ENCODE measurements around the gene OR51F2.
"Not testable (repeated sequence)": the region's sequence is repeated elsewhere in the genome, so short reads cannot be mapped to it uniquely, and the experiment has no call there.

The OR51F2 gene

GRCh38 chr11:4848908-4849532, 27.9 kb downstream of the OR51F2 start, which contains the start of gene OR51S1:
TSS of gene OR51S1 (minus strand) at chr11:4849208. CDS start at chr11:4849208, 0 bp downstream.
- DNase-seq (ENCODE audit: low read depth): no peak
- H3K4me3 ChIP-seq (ENCODE audit: control insufficient read depth, low read depth, low read length): no peak within 1 kb of the TSS
- no peak for TF ChIP-seq CTCF (IDR thresholded peaks at IDR 0.05; ENCODE audit: control insufficient read depth, insufficient read depth, low read depth, low read length, missing control alignments)

GRCh38 chr11:4851033-4851432, 29.9 kb downstream of the OR51F2 start:
- H3K4me3 ChIP-seq (ENCODE audit: control insufficient read depth, low read depth, low read length): no peak overlapping the region
- DNase-seq (ENCODE audit: low read depth): no peak
- no peak for TF ChIP-seq CTCF (IDR thresholded peaks at IDR 0.05; ENCODE audit: control insufficient read depth, insufficient read depth, low read depth, low read length, missing control alignments)

GRCh38 chr11:4854286-4854685, 33.2 kb downstream of the OR51F2 start:
- DNase-seq (ENCODE audit: low read depth); H3K4me3 ChIP-seq (ENCODE audit: control insufficient read depth, low read depth, low read length): not testable (repeated sequence)

- no peak for TF ChIP-seq CTCF (IDR thresholded peaks at IDR 0.05; ENCODE audit: control insufficient read depth, insufficient read depth, low read depth, low read length, missing control alignments)
- DNase-seq (ENCODE audit: low read depth): no peak
- H3K4me3 ChIP-seq (ENCODE audit: control insufficient read depth, low read depth, low read length): no peak overlapping the region
These were observed 41.5 kb downstream of the OR51F2 start for GRCh38 chr11:4862447-4863236.

GRCh38 chr11:4863876-4864275, 42.8 kb downstream of the OR51F2 start:
- no peak for TF ChIP-seq CTCF (IDR thresholded peaks at IDR 0.05; ENCODE audit: control insufficient read depth, insufficient read depth, low read depth, low read length, missing control alignments)
- no peak for DNase-seq (ENCODE audit: low read depth)
- no peak overlapping the region for H3K4me3 ChIP-seq (ENCODE audit: control insufficient read depth, low read depth, low read length)

GRCh38 chr11:4865855-4866254, 44.7 kb downstream of the OR51F2 start:
- TF ChIP-seq CTCF (IDR thresholded peaks at IDR 0.05; ENCODE audit: control insufficient read depth, insufficient read depth, low read depth, low read length, missing control alignments): no peak
- DNase-seq (ENCODE audit: low read depth): no peak
- no peak overlapping the region for H3K4me3 ChIP-seq (ENCODE audit: control insufficient read depth, low read depth, low read length)
